Bronchial epithelial cell (primary cell): ENCODE results near the gene PTK7. TPM values are rescaled to one million over a fixed set of nuclear protein-coding genes. Genes with fewer than 3 reads are reported as not detected.
A peak's percentile ranks its signal among the peaks of the same experiment; 100 is the strongest.

Experiments
- DNase-seq: peaks from one replicate; pipeline ENCODE4 v3.0.0-alpha.2; 2010; ENCODE audit warnings: low read depth
- FAIRE-seq: peaks from 2 replicates; lab custom pipeline; 2011; peaks lifted over from hg19 to GRCh38; lab: Jason Lieb, UNC
- H3K27me3 ChIP-seq: 2 replicates; pipeline ENCODE4 v1.5.1; 2011; ENCODE audit warnings: low read length; ENCODE audit not compliant: control insufficient read depth, insufficient read depth
- H3K36me3 ChIP-seq: 2 replicates; pipeline ENCODE4 v1.5.1; 2011; ENCODE audit warnings: low read length; ENCODE audit not compliant: control insufficient read depth, insufficient read depth
- H3K4me3 ChIP-seq: 2 replicates; pipeline ENCODE4 v1.5.1; 2011; ENCODE audit warnings: mild to moderate bottlenecking, low read depth, low read length, control low read depth
- CTCF ChIP-seq: IDR thresholded peaks from 2 replicates; pipeline ENCODE4 v1.5.1; 2011; ENCODE audit warnings: mild to moderate bottlenecking, moderate library complexity, low read length, control low read depth, inconsistent platforms; ENCODE audit not compliant: insufficient read depth, severe bottlenecking
- total RNA-seq: library from RNA; depleted of rRNA; stranded (reverse); fragments of >200 nt; gene quantifications from 2 replicates; pipeline ENCODE4 v1.2.1, GENCODE V29; 2014

Gene PTK7
- total RNA-seq, 1 donor from 2014 or later = 53.2 TPM

GRCh38 chr6:43170931-43171706 is 95.0 kb downstream of the PTK7 start, which contains the start of gene SRF:
Gene SRF (plus strand): TSS chr6:43171269. CDS start chr6:43171657, 388 bp downstream.
- Histone ChIP-seq H3K27me3 (no peaks in the 10 kb centered on the region), H3K4me3 (peak within 1 kb of the TSS; percentile 86), H3K36me3 (peaks cover 8% of the 10 kb centered on the region)
- FAIRE-seq (no peak), DNase-seq (peak; percentile 97)
- TF ChIP-seq CTCF = peak; percentile 60

GRCh38 chr6:43171707-43172103 is 95.6 kb downstream of the PTK7 start:
- no peak for TF ChIP-seq CTCF
- DNase-seq (no peak), FAIRE-seq (no peak)
- peak overlapping the region; percentile 86 for H3K4me3 ChIP-seq
- peaks cover 13% of the 10 kb centered on the region for H3K36me3 ChIP-seq
- no peaks in the 10 kb centered on the region for H3K27me3 ChIP-seq

- FAIRE-seq (no peak), DNase-seq (peak; percentile 43)
- no peak for TF ChIP-seq CTCF
Measured at GRCh38 chr6:43172104-43173007, 96.2 kb downstream of the PTK7 start.

GRCh38 chr6:43173591-43174262 is 97.6 kb downstream of the PTK7 start:
- FAIRE-seq (no peak), DNase-seq (peak; percentile 32)
- no peak for TF ChIP-seq CTCF
- peaks cover 20% of the 10 kb centered on the region for H3K36me3 ChIP-seq
- H3K4me3 ChIP-seq = no peak overlapping the region
- H3K27me3 ChIP-seq = no peaks in the 10 kb centered on the region

More at GRCh38 chr6:43172104-43173007, 96.2 kb downstream of the PTK7 start:
- Histone ChIP-seq H3K36me3 (peaks cover 14% of the 10 kb centered on the region), H3K4me3 (peak overlapping the region; percentile 86), H3K27me3 (no peaks in the 10 kb centered on the region)

GRCh38 chr6:43174263-43175112 is 98.4 kb downstream of the PTK7 start:
- TF ChIP-seq CTCF = peak; percentile 18
- H3K36me3 ChIP-seq = peaks cover 27% of the 10 kb centered on the region
- no peak for FAIRE-seq

More at GRCh38 chr6:43174263-43175112, 98.4 kb downstream of the PTK7 start:
- peak; percentile 99 for DNase-seq
- H3K4me3 ChIP-seq = peak overlapping the region; percentile 22
- H3K27me3 ChIP-seq = no peaks in the 10 kb centered on the region
